ENCODE data around the gene MORC2.

The MORC2 gene

DNA sequence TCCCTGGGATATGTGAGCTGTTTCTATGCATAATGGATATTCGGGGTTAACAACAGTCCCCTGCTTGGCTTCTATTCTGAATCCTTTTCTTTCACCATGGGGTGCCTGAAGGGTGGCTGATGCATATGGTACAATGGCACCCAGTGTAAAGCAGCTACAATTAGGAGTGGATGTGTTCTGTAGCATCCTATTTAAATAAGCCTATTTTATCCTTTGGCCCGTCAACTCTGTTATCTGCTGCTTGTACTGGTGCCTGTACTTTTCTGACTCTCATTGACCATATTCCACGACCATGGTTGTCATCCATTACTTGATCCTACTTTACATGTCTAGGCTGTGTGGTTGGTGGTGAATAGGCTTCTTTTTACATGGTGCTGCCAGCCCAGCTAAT lies 1.8 kb upstream of the MORC2 start:
- H3K9me3 ChIP-seq (ENCODE audit: control insufficient read depth, insufficient read depth, low read length), result peaks cover 23% of the 10 kb centered on the region; the same call in 1 of the 2 replicates

DNA sequence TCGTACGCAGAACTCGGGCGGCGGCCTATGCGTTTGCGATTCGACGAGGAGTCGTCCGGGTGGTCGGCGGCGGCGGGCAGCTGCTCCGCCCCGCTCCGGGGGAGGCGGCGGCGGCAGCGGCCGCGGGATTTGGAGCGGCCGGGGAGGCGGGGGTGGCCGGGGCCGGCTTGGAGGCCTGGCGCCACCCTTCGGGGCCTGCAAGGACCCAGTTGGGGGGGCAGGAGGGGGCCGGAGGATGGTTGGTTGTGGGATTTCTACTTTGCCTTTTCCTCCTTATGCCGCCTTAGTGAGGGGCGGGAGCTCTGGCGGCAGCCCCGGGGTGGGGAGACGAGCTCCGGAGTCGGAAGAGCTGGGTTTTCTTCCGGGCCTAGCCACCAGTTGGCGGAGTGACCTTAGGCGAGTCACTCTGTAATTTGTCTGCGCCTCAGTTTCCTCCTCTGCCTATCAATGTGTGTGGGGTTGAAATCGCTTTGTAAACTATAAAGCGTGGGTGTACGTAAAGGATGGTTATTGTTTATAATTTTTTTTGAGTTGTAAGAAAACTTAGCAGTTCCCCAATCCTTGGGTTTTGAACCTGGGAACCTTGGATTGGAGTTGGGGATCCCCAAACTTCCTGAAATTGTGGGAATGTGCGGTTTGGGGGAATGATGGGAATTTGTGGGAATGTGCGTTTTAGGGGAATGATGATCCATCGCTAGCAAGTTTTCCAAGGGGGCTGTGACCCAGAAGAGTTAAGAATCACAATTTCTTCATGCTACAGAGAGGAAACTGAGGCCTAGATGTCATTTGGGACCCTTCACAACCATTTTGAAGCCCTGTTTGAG lies 1.2 kb upstream of the MORC2 start:
- Histone ChIP-seq H3K4me1 (ENCODE audit: insufficient read depth, low read length) (peaks cover 3% of the 10 kb centered on the region; the same call in 1 of the 2 replicates), H3K9ac (ENCODE audit: low read depth, low read length) (peak overlapping the region; percentile 75), H3K36me3 (ENCODE audit: insufficient read depth, low read length) (peaks cover 32% of the 10 kb centered on the region), H3K9me3 (ENCODE audit: control insufficient read depth, insufficient read depth, low read length) (peaks cover 17% of the 10 kb centered on the region; the same call in 1 of the 2 replicates)

More for the DNA sequence above, 1.8 kb upstream of the MORC2 start:
- peaks cover 3% of the 10 kb centered on the region; the same call in 1 of the 2 replicates for H3K4me1 ChIP-seq (ENCODE audit: insufficient read depth, low read length)
- peak overlapping the region; percentile 75 for H3K9ac ChIP-seq (ENCODE audit: low read depth, low read length)
- peaks cover 37% of the 10 kb centered on the region for H3K36me3 ChIP-seq (ENCODE audit: insufficient read depth, low read length)

- H3K36me3 ChIP-seq (ENCODE audit: insufficient read depth, low read length), result peaks cover 27% of the 10 kb centered on the region
- peaks cover 3% of the 10 kb centered on the region; the same call in 1 of the 2 replicates for H3K4me1 ChIP-seq (ENCODE audit: insufficient read depth, low read length)
Observed at GRCh38 chr22:30968924-30969531, 454 bp upstream of the MORC2 start, which contains the start of gene TUG1. TSS of gene TUG1 (plus strand) at chr22:30969265.

DNA sequence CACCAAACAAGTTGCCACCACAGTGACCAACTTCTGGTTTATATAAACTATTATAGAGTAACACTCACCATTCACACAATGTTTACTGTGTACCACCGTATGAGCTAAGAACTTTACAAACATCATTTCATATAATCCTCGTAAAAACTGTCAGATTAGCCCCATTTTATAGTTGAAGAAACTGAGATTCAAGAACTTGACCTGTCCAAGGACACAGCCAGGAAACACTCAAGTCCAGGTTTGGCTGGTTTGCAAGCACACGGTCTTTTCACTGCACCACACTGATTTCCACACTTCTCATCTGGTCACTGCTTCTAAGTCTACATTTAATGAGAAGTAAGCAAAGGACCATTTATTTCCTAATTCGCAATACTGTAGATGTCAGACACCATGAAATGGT lies 3.7 kb downstream of the MORC2 start:
- Histone ChIP-seq H3K9me3 (ENCODE audit: control insufficient read depth, insufficient read depth, low read length) (no peaks in the 10 kb centered on the region), H3K4me1 (ENCODE audit: insufficient read depth, low read length) (peaks cover 3% of the 10 kb centered on the region; the same call in 1 of the 2 replicates), H3K36me3 (ENCODE audit: insufficient read depth, low read length) (no peaks in the 10 kb centered on the region), H3K9ac (ENCODE audit: low read depth, low read length) (no peak overlapping the region)

More at GRCh38 chr22:30968924-30969531, 454 bp upstream of the MORC2 start, which contains the start of gene TUG1:
- peak within 1 kb of the TSS; percentile 75 for H3K9ac ChIP-seq (ENCODE audit: low read depth, low read length)
- H3K9me3 ChIP-seq (ENCODE audit: control insufficient read depth, insufficient read depth, low read length), result peaks cover 14% of the 10 kb centered on the region; the same call in 1 of the 2 replicates

DNA sequence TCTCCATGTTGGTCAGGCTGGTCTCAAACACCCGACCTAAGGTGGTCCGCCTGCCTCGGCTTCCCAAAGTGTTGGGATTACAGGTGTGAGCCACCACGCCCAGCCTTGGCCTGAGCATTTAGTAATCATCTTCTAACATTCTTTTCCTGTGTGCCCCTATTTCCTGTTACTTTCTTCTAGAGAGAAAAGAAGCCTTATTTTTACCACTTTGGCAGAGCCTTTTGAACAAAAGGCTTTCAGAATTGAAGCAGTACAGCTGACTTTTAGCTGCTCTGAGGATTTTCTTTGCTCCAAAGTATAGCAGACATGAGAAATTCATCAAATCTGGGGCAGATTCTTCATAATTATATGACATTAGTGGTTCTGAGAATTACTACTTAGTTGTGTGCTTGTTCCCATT lies 13.4 kb downstream of the MORC2 start:
- peaks cover 31% of the 10 kb centered on the region for H3K36me3 ChIP-seq (ENCODE audit: insufficient read depth, low read length)
- H3K9ac ChIP-seq (ENCODE audit: low read depth, low read length), result no peak overlapping the region
- H3K4me1 ChIP-seq (ENCODE audit: insufficient read depth, low read length), result no peaks in the 10 kb centered on the region
- H3K9me3 ChIP-seq (ENCODE audit: control insufficient read depth, insufficient read depth, low read length), result no peaks in the 10 kb centered on the region

- H3K9me3 ChIP-seq (ENCODE audit: control insufficient read depth, insufficient read depth, low read length), result no peaks in the 10 kb centered on the region
- no peaks in the 10 kb centered on the region for H3K4me1 ChIP-seq (ENCODE audit: insufficient read depth, low read length)
- peaks cover 35% of the 10 kb centered on the region for H3K36me3 ChIP-seq (ENCODE audit: insufficient read depth, low read length)
- no peak overlapping the region for H3K9ac ChIP-seq (ENCODE audit: low read depth, low read length)
Observed at GRCh38 chr22:30953206-30953605, 15.4 kb downstream of the MORC2 start.

- Histone ChIP-seq H3K4me1 (ENCODE audit: insufficient read depth, low read length) (no peaks in the 10 kb centered on the region), H3K9ac (ENCODE audit: low read depth, low read length) (no peak overlapping the region), H3K9me3 (ENCODE audit: control insufficient read depth, insufficient read depth, low read length) (no peaks in the 10 kb centered on the region), H3K36me3 (ENCODE audit: insufficient read depth, low read length) (peaks cover 49% of the 10 kb centered on the region)
Observed at GRCh38 chr22:30949934-30950660, 18.5 kb downstream of the MORC2 start.

GRCh38 chr22:30948930-30949342 lies 19.6 kb downstream of the MORC2 start:
- no peak overlapping the region for H3K9ac ChIP-seq (ENCODE audit: low read depth, low read length)
- H3K9me3 ChIP-seq (ENCODE audit: control insufficient read depth, insufficient read depth, low read length), result no peaks in the 10 kb centered on the region
- H3K4me1 ChIP-seq (ENCODE audit: insufficient read depth, low read length), result no peaks in the 10 kb centered on the region
- peaks cover 50% of the 10 kb centered on the region for H3K36me3 ChIP-seq (ENCODE audit: insufficient read depth, low read length)

GRCh38 chr22:30947816-30948454 lies 20.6 kb downstream of the MORC2 start:
- Histone ChIP-seq H3K4me1 (ENCODE audit: insufficient read depth, low read length) (no peaks in the 10 kb centered on the region), H3K9me3 (ENCODE audit: control insufficient read depth, insufficient read depth, low read length) (no peaks in the 10 kb centered on the region), H3K9ac (ENCODE audit: low read depth, low read length) (no peak overlapping the region), H3K36me3 (ENCODE audit: insufficient read depth, low read length) (peaks cover 50% of the 10 kb centered on the region)

DNA sequence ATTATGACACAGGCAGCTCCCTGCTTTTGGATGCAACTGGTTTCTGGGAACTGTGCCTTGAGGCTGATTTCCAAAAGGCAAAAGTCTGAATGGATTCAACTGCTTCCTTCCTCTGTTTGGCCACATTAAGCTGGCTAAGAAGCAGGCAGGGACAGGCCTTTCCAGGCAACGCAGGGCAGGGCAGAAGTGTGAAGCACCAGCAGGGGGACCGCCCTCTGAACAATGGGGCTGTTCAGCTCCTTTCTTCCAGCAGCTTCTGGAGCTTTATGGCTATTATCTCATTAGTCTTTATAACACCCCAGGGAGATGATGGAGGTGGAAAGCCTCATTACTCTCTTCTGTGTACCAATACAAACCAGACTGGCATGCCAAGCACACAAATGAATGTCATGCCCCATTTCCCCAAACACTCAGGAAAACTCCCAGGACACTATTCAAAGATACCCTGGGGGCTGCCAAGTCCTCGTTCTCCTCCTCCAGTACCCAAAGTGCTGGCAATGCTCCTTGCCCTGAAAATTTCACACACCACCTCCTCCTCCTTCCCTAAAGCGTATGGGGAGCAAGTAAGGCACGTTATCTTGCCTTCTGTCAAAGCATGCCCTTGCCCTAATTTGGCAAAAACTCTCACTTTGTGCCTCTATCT lies 21.3 kb downstream of the MORC2 start:
- Histone ChIP-seq H3K9ac (ENCODE audit: low read depth, low read length) (no peak overlapping the region), H3K36me3 (ENCODE audit: insufficient read depth, low read length) (peaks cover 46% of the 10 kb centered on the region), H3K4me1 (ENCODE audit: insufficient read depth, low read length) (no peaks in the 10 kb centered on the region), H3K9me3 (ENCODE audit: control insufficient read depth, insufficient read depth, low read length) (no peaks in the 10 kb centered on the region)

GRCh38 chr22:30946354-30946753 lies 22.2 kb downstream of the MORC2 start:
- Histone ChIP-seq H3K9ac (ENCODE audit: low read depth, low read length) (no peak overlapping the region), H3K9me3 (ENCODE audit: control insufficient read depth, insufficient read depth, low read length) (no peaks in the 10 kb centered on the region), H3K4me1 (ENCODE audit: insufficient read depth, low read length) (no peaks in the 10 kb centered on the region), H3K36me3 (ENCODE audit: insufficient read depth, low read length) (peaks cover 44% of the 10 kb centered on the region)

- H3K9ac ChIP-seq (ENCODE audit: low read depth, low read length), result no peak overlapping the region
- no peaks in the 10 kb centered on the region for H3K4me1 ChIP-seq (ENCODE audit: insufficient read depth, low read length)
- H3K9me3 ChIP-seq (ENCODE audit: control insufficient read depth, insufficient read depth, low read length), result no peaks in the 10 kb centered on the region
- H3K36me3 ChIP-seq (ENCODE audit: insufficient read depth, low read length), result peaks cover 37% of the 10 kb centered on the region
Observed at GRCh38 chr22:30945653-30946052, 22.9 kb downstream of the MORC2 start.

- Histone ChIP-seq H3K9ac (ENCODE audit: low read depth, low read length) (no peak overlapping the region), H3K9me3 (ENCODE audit: control insufficient read depth, insufficient read depth, low read length) (no peaks in the 10 kb centered on the region), H3K36me3 (ENCODE audit: insufficient read depth, low read length) (peaks cover 38% of the 10 kb centered on the region), H3K4me1 (ENCODE audit: insufficient read depth, low read length) (no peaks in the 10 kb centered on the region)
Observed at GRCh38 chr22:30944986-30945385, 23.6 kb downstream of the MORC2 start.
